ENCODE data around the gene EFTUD2.
"Not testable (repeated sequence)": the region's sequence is repeated elsewhere in the genome, so short reads cannot be mapped to it uniquely, and the experiment has no call there.

The EFTUD2 gene

GRCh38 chr17:44846206-44846605, 53.0 kb downstream of the EFTUD2 start:
- DNase-seq = no peak

GRCh38 chr17:44844390-44844830, 54.8 kb downstream of the EFTUD2 start:
- DNase-seq = no peak

DNA sequence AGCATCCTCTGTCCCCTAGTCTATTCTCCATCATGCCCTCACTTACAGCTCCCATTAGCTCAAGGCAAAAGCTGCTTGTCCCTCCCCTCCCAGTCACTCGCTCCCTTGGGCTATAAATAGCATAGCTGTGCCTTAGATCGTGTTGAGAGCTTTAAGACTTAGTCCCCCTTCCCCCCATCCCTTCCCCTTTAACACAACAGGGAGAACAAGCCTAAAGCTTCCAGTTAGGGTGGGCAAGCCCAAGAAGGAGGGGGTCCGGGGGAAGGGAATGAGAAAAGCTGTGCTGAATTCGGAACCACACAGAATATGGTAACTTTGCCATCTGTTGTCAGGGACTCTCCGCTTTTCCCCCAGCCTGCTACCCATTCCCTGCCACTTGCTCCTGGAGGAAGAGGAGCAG, 56.5 kb downstream of the EFTUD2 start:
- no peak for DNase-seq

GRCh38 chr17:44840936-44841335, 58.3 kb downstream of the EFTUD2 start:
- no peak for DNase-seq

DNA sequence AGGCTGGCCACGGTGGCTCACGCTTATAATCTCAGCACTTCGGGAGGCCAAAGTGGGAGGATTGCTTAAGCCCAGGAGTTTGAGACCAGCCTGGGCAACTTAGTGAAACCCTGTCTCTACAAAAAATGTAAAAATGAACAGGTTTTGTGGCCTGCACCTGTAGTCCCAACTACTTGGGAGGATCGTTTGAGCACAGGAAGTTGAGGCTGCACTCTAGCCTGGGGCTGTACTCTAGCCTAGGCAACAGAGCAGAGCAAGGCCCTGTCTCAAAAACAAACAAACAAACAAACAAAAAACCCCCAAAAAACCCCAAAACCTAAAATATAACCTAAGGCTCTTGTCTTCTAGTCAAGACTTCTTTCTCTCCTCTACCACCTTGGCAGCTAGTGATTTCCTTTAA, 59.0 kb downstream of the EFTUD2 start:
- no peak for DNase-seq

- DNase-seq = no peak
Measured at GRCh38 chr17:44837196-44837595, 62.0 kb downstream of the EFTUD2 start.

DNA sequence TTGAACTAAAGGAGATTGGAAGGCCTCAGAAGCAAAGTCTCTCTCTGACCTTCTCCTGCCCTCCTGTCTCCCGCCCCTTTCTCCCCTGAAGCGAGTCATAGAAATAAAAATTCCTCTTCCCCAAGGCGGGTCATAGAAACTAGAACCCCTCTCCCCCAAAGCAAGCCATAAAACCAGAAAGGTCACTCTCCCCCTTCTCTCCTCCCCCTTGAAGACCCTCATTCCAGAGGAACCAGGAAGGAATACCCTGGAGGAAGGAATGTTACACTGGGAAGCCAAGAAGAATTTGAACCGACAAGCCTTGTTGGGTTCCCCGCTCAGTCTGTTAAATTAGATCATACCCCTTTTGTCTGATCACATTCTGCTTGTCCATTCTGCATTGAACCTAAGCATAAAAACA, 66.4 kb downstream of the EFTUD2 start:
- no peak for DNase-seq

GRCh38 chr17:44831371-44831770, 67.9 kb downstream of the EFTUD2 start:
- no peak for DNase-seq

DNA sequence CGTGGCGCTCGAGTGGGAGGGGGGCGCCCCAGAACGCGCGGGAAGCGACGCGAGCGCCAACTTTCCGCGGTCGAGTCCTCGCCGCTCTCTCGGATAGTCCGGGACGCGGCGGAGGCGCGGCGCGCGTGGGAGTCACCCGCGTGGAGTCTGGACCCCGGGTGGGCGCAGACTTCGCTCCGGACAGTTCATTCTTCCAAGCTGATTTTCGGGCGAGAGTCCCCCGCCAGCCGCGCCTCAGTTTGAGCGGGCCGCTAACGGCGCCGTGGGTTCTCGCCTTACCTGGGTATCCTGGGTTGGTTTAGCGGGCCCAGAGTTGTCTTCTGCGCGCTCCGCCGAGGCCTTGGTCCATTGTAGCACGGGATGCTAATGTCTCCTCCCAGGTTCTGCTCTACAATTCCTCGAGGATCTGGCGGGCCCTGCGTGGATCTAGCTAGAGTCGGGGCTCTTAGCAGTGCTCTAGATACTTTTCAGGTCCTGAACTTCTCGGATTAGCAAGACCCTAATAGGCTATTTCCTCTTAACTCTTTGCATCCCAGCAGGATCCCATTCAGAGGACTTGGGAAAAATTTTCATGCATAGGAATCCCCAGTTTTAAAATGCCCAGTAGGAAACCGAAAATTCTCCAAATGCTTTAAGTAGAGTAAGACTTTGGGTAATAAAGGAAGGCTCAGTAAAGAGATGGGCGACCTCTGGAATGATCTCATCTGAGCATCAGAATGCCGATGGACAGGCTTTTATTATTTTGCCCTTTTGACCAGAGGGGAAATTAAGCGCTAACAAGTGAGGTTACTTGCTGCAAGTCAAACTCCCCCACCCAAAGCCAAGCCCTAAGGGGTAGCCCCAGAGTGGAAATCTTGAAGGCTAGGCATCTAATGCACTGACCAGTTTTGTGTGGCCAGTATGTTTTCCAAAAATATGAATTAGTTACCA, 68.6 kb downstream of the EFTUD2 start:
- DNase-seq = no peak

GRCh38 chr17:44829523-44830358, 69.5 kb downstream of the EFTUD2 start, which contains the start of gene GJC1:
GJC1 (minus strand) TSS chr17:44830287; CDS start chr17:44805817, 24,470 bp downstream.
- no peak for DNase-seq

- no peak for DNase-seq
Measured at GRCh38 chr17:44828919-44829522, 70.2 kb downstream of the EFTUD2 start.

DNA sequence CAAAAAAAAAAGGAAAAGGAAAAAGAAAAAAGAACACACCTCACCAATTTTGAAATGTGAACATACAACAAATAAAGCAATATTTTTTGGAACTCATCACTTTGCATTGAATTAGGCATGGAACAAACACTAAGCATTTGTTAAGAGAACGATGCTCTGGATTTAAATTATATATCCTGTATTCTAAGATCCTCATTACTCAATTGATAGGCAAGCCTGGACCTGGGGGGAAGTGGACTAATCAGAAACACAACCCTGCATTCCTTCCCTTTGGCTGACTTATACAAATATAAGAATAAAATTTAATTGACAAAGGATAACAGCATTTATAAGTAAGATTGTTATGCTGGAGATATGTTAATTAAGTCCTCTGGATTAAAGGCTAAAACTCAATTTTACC, 71.4 kb downstream of the EFTUD2 start:
- DNase-seq = no peak

- DNase-seq = no peak
Measured at GRCh38 chr17:44826123-44826790, 73.0 kb downstream of the EFTUD2 start.

GRCh38 chr17:44825236-44825635, 74.0 kb downstream of the EFTUD2 start:
- DNase-seq = not testable (repeated sequence)

DNA sequence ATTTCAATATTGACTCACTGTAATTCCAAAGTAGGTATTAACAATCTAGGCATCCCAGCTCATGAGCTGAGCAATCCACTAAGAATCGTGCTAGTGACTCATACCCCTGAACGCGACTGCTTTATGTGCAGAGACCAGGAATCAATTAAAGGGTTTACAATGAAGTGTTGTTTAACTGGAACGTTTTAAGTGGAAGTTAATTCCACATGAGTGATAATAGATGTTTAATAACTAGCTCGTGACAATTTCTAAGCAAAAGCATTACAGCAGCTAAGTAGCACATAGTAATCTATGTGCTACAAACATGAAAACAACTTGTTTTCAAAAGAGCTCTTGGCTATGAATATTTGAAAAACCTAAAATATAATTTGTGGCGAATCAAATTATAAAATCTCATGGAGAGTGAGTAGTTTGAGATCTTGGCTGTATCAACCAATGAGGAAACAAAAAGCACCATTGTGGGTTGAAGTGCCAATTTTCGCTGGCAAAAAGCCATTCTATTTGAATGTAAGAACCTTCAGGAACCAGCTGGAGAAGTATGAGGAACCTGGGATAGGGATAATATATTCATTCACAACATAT, 78.5 kb downstream of the EFTUD2 start:
- DNase-seq = peak; percentile 96

GRCh38 chr17:44818508-44818907, 80.7 kb downstream of the EFTUD2 start:
- not testable (repeated sequence) for DNase-seq

DNA sequence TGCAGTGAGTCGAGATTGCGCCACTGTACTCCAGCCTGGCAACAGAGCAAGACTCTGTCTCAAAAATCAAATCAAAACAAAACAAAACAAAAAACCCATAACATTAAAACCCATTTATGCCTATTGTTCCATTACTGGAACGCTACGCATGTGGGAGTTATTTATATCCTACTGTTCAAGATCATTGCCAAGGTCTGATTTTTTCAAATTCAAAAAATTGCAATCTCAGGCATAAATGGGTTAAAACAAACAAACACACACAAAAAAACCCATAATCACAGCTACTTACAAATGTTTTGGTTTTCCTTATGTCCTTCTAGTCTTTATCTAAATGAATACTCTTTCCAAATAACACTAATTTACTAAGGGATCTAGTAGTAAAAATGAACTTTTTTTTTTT, 87.0 kb downstream of the EFTUD2 start:
- no peak for DNase-seq

- DNase-seq = not testable (repeated sequence)
Measured at GRCh38 chr17:44808656-44809388, 90.4 kb downstream of the EFTUD2 start.

DNA sequence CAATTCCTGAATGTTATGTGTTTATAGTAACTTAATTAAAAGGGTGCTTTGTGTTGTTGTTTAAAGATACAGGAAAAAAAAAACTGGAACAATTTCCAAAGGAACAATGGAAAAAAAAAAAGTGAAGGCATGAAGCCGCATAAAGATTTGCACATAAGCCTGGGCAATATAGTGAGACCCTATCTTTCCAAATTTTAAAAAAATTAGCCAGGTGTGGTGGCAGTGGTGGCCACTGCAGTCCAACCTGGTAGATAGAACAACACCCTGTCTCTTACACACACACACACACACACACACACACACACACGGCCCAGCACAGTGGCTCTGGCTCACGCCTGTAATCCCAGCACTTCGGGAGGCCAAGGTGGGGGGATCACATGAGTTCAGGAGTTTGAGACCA, 91.1 kb downstream of the EFTUD2 start:
- no peak for DNase-seq

DNA sequence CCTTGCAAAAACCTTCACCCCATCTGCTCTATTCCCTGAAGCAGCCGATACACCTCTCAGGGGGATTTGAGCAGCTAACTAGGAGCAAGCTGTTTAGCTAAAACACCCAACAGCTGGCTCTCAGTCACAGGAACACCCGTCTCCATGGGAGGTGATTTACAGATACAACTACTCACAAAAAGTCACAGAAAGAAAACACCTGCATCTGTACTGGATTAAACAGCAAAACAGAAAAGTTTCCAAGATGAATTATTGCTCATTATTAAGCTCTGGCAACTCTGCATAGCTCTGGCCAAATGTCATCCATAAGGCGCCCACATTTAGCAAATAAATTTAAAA, 91.5 kb downstream of the EFTUD2 start:
- DNase-seq = no peak

DNA sequence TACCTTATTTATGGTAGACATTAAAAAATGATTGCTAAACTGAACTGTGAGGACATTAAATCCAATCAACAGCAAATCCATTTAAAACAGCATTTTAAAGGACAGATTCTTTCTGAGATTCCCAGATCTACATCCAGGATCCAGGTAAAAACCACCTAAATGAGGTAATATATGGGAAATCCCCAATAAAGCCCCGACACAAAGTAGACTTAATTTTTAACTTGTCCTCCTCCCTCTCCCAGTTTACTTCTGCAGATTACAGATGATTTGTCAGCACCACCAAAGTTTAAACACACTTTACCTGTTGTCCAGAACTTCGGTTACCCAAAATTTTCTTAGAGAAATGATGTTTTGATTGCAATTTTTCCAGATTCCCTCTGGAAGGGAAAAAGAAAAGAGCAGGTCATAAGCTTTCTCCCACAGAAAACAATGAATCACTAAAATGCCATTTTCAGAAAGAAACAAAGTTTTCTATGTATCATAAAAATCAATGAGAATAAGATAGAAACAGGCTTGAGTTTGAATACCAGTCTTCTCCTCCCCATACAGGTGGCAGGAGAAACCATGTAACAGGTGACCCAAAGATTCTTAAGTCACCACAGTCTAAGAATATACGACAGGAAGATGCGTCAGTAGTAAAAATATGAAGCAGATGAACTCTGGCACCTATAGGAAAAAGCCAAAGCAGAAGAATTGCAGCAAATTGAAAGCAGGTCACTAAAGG, 92.0 kb downstream of the EFTUD2 start:
- no peak for DNase-seq
